ENCODE results near the gene L3MBTL1. TPM values are rescaled to one million over a fixed set of nuclear protein-coding genes. Genes with fewer than 3 reads are reported as not detected.

L3MBTL1 gene
- 8.0 TPM for total RNA-seq

DNA sequence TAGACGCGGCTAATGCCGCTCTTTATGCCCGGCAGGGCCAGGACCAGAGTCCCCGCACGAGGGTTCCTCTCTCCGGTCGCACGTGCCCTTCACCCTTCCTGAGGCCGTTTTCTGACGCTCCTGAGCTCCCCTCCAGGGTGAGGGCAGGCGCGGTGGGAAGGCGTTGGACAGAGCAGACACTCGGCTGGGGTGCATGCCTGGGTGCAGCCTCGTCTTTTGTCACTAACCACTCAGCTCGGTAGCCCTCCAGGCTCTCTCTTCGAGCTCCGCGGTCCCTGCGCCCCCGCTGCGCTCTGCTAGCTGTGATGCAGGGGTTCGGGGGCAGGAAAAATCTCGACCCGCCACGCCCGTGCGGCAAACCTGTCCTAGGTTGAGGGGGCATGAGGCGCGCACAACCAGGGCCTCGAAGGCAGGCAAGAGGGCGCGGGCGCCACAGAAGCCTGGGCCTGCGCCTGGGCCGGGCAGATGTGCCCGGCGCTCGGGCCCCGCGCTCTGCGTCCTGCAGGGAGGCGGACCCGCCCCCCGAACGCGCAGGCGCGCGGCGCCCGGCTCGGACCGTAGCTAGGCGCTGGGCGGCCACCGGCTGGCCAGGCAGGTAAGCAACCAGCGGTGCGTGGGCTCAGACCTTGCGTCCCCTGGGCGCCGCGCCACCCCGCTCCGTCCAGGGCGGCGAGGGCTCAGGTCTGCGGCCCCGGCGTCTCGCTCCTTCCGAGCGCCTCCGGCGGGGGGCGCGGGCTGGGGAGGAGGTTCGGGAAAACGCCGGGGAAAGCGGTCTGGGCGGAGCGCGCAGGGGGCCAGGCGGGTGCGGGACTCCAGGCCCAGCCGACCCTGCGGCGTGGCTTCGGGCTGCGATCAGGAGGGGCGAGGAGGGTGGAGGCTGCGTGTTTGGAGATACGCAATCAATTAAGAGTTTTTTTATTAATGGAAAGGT is at the start of gene L3MBTL1:
TSS of gene L3MBTL1 (plus strand) at position 548 of the 931 bp plus-strand sequence. CDS start 5,807 bp downstream, outside the sequence.
- Histone ChIP-seq H3K4me3 (ENCODE audit: low read length) (peak within 1 kb of the TSS; percentile 37), H3K4me1 (ENCODE audit: insufficient read depth, low read length) (peaks cover 14% of the 10 kb centered on the region), H3K27me3 (ENCODE audit: insufficient read depth, low read length) (peaks cover 32% of the 10 kb centered on the region), H3K9me3 (ENCODE audit: low read depth, low read length) (no peaks in the 10 kb centered on the region)

DNA sequence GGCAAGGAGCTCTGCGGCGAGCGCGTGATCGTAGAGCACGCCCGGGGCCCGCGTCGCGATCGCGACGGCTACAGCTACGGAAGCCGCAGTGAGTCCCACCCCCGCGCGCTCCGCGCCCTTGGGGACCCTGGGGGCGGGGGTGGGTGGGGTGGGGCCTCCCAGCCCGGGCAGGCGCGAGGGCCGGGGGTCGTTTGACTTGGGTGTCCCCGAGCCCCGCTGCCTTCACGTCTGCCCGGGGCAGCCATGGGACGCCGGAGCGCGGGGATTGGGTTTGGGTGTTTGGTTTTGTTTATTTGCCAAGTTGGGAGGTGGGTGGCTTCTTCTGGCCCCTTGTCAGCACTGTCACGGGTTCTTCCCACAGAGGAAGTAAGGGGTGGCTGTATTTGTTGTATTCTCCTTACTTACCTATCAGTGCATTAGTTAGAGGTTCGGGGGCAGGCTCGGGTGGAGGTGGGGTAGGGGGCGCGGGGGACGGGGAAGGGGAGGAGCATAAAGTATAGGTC is 49.0 kb upstream of the L3MBTL1 start:
- Histone ChIP-seq H3K4me3 (ENCODE audit: low read length) (peak overlapping the region; percentile 98), H3K4me1 (ENCODE audit: insufficient read depth, low read length) (peaks cover 14% of the 10 kb centered on the region)

GRCh38 chr20:43459022-43459942 is 48.2 kb upstream of the L3MBTL1 start:
- peaks cover under 1% of the 10 kb centered on the region for H3K27me3 ChIP-seq (ENCODE audit: insufficient read depth, low read length)
- H3K4me3 ChIP-seq (ENCODE audit: low read length), result peak overlapping the region; percentile 21
- peaks cover 14% of the 10 kb centered on the region for H3K4me1 ChIP-seq (ENCODE audit: insufficient read depth, low read length)
- H3K9me3 ChIP-seq (ENCODE audit: low read depth, low read length), result no peaks in the 10 kb centered on the region

More for the DNA sequence above, 49.0 kb upstream of the L3MBTL1 start:
- Histone ChIP-seq H3K9me3 (ENCODE audit: low read depth, low read length) (no peaks in the 10 kb centered on the region), H3K27me3 (ENCODE audit: insufficient read depth, low read length) (peaks cover 3% of the 10 kb centered on the region)

DNA sequence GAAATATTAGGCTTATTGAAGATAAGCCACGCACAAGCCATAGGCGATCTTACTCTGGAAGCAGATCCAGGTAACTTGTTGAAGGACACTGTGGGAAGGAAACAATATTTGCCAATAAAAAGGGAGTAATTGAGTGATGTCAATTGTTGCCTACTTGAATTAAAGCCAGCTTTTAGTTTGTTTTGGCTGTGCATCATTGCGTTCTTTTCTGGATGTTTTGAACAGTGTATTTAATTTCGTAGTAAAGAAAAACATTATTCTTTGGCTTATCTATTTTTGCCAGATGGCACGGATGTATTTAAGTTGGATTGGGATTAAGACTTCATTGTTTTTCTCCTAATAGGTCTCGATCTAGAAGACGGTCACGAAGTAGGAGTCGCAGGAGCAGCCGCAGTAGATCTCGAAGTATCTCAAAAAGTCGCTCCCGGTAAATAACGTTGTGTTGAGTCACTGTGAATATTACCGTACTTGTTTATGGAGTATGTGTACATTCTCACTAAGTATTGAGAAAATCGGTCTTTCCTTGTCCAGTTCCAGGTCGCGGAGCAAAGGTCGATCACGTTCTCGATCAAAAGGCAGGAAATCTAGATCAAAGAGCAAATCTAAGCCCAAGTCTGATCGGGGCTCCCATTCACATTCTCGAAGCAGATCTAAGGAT is 47.2 kb upstream of the L3MBTL1 start:
- no peak overlapping the region for H3K4me3 ChIP-seq (ENCODE audit: low read length)
- peaks cover 14% of the 10 kb centered on the region for H3K4me1 ChIP-seq (ENCODE audit: insufficient read depth, low read length)

GRCh38 chr20:43460830-43461200 is 46.7 kb upstream of the L3MBTL1 start:
- H3K27me3 ChIP-seq (ENCODE audit: insufficient read depth, low read length), result no peaks in the 10 kb centered on the region
- peaks cover 14% of the 10 kb centered on the region for H3K4me1 ChIP-seq (ENCODE audit: insufficient read depth, low read length)
- H3K4me3 ChIP-seq (ENCODE audit: low read length), result no peak overlapping the region
- no peaks in the 10 kb centered on the region for H3K9me3 ChIP-seq (ENCODE audit: low read depth, low read length)

More for the DNA sequence above, 47.2 kb upstream of the L3MBTL1 start:
- Histone ChIP-seq H3K9me3 (ENCODE audit: low read depth, low read length) (no peaks in the 10 kb centered on the region), H3K27me3 (ENCODE audit: insufficient read depth, low read length) (no peaks in the 10 kb centered on the region)

GRCh38 chr20:43461894-43462659 is 45.4 kb upstream of the L3MBTL1 start:
- Histone ChIP-seq H3K9me3 (ENCODE audit: low read depth, low read length) (no peaks in the 10 kb centered on the region), H3K4me1 (ENCODE audit: insufficient read depth, low read length) (peaks cover 5% of the 10 kb centered on the region), H3K27me3 (ENCODE audit: insufficient read depth, low read length) (no peaks in the 10 kb centered on the region), H3K4me3 (ENCODE audit: low read length) (no peak overlapping the region)

DNA sequence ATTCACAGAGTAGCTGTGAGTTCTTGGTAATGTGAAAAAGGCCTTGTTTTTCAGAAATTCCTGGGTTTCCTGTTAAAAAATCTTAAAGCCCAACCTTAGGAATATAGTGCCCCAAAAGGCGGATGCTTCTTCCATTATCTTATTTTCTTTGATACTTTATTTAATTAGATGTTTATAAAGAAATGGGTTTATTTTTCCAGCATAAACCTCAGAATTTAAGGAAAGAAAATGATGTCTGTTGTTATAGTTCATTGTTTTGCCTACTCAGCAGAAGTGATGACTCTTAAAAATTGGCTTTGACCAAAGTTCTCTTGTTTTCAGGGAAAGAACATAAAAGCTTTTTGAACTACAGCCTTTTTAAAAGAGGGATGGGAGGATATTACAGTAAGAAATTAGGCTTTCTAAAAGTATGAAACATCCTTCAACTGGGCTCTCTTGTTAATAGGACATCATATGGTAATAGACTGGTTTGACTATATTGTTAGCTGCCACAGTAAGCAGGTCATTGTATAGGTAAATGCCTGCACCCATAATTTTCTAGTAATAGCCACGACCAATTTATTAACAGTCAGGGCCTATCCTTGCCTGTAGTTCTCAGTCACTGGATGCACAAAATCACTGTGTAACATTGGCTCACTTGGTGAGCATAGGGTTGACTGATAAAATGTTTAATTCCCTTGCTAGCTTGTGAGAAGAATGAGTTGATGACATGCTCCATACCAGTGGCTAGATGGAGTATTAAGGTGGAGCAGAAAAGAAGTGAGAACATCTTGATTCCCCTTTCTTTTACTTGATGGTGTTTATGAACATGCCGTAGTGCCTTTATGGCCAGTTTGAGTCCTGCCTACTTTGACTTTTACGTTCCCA is 44.6 kb upstream of the L3MBTL1 start:
- Histone ChIP-seq H3K4me1 (ENCODE audit: insufficient read depth, low read length) (peaks cover 5% of the 10 kb centered on the region), H3K27me3 (ENCODE audit: insufficient read depth, low read length) (no peaks in the 10 kb centered on the region), H3K9me3 (ENCODE audit: low read depth, low read length) (no peaks in the 10 kb centered on the region), H3K4me3 (ENCODE audit: low read length) (no peak overlapping the region)

DNA sequence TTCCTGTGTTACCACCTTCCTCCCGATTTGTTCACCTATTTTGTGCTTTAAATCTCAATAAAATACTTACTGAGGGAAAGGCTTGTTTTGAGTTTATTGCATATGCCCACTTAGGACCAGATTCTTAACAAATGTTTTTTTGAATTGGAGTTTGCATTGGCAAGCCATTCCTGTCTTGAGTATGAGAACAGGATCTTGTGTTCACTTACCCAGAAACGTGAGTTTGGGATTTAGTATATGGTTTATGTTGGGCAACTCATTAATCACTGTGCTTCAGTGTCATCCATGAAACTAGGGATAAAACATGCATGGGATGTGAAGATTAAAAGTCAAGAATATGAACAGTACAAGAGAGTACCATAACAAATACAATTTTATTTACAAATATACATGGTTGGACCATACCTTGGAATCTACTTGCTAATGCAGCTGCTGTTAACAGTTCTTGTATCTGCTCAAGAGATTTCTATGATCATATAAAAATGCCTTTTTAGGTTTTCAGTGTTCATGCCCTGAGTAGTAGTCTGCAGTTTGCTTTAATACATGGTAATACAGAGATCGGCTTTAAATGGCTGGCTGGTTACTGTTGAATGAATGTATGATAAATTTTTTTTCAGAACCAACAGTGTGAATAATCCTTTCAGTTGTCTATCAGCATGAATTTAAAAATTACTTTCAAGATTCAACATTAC is 43.8 kb upstream of the L3MBTL1 start:
- H3K27me3 ChIP-seq (ENCODE audit: insufficient read depth, low read length), result no peaks in the 10 kb centered on the region
- H3K4me1 ChIP-seq (ENCODE audit: insufficient read depth, low read length), result peaks cover 5% of the 10 kb centered on the region
- H3K9me3 ChIP-seq (ENCODE audit: low read depth, low read length), result no peaks in the 10 kb centered on the region
- no peak overlapping the region for H3K4me3 ChIP-seq (ENCODE audit: low read length)

GRCh38 chr20:43464219-43464790 is 43.2 kb upstream of the L3MBTL1 start:
- Histone ChIP-seq H3K9me3 (ENCODE audit: low read depth, low read length) (no peaks in the 10 kb centered on the region), H3K4me1 (ENCODE audit: insufficient read depth, low read length) (no peaks in the 10 kb centered on the region), H3K27me3 (ENCODE audit: insufficient read depth, low read length) (no peaks in the 10 kb centered on the region), H3K4me3 (ENCODE audit: low read length) (no peak overlapping the region)

GRCh38 chr20:43465625-43465943 is 41.9 kb upstream of the L3MBTL1 start:
- no peak overlapping the region for H3K4me3 ChIP-seq (ENCODE audit: low read length)
- no peaks in the 10 kb centered on the region for H3K4me1 ChIP-seq (ENCODE audit: insufficient read depth, low read length)
- H3K27me3 ChIP-seq (ENCODE audit: insufficient read depth, low read length), result no peaks in the 10 kb centered on the region
- no peaks in the 10 kb centered on the region for H3K9me3 ChIP-seq (ENCODE audit: low read depth, low read length)

- H3K4me1 ChIP-seq (ENCODE audit: insufficient read depth, low read length), result no peaks in the 10 kb centered on the region
- H3K9me3 ChIP-seq (ENCODE audit: low read depth, low read length), result no peaks in the 10 kb centered on the region
- H3K27me3 ChIP-seq (ENCODE audit: insufficient read depth, low read length), result no peaks in the 10 kb centered on the region
- H3K4me3 ChIP-seq (ENCODE audit: low read length), result no peak overlapping the region
These were observed 39.9 kb upstream of the L3MBTL1 start for GRCh38 chr20:43467589-43467988.

- Histone ChIP-seq H3K9me3 (ENCODE audit: low read depth, low read length) (no peaks in the 10 kb centered on the region), H3K4me1 (ENCODE audit: insufficient read depth, low read length) (no peaks in the 10 kb centered on the region), H3K4me3 (ENCODE audit: low read length) (no peak overlapping the region), H3K27me3 (ENCODE audit: insufficient read depth, low read length) (no peaks in the 10 kb centered on the region)
These were observed 34.7 kb upstream of the L3MBTL1 start for GRCh38 chr20:43472671-43473380.

All from mononuclear cell (primary cell).